Stimulated activated CD4-positive, alpha-beta T cell treated with anti-CD3 and anti-CD28 coated beads, Interleukin-2, amount 100 ng/mL, for 4 hours (primary cell): Measurements from ENCODE around the gene IRF1.
A peak's percentile ranks its signal among the peaks of the same experiment; 100 is the strongest.
"Not testable (repeated sequence)": the region's sequence is repeated elsewhere in the genome, so short reads cannot be mapped to it uniquely, and the experiment has no call there.

Experiments
- DNase-seq: peaks from one replicate; pipeline ENCODE4 v3.0.0-alpha.2; 2020; ENCODE audit warnings: low read depth

The IRF1 gene

GRCh38 chr5:132438267-132438645 is 52.3 kb downstream of the IRF1 start:
- DNase-seq, result not testable (repeated sequence)

GRCh38 chr5:132437604-132438266 is 52.8 kb downstream of the IRF1 start:
- DNase-seq, result peak; percentile 62

GRCh38 chr5:132436936-132437335 is 53.6 kb downstream of the IRF1 start:
- no peak for DNase-seq

GRCh38 chr5:132435886-132436285 is 54.7 kb downstream of the IRF1 start:
- no peak for DNase-seq

DNA sequence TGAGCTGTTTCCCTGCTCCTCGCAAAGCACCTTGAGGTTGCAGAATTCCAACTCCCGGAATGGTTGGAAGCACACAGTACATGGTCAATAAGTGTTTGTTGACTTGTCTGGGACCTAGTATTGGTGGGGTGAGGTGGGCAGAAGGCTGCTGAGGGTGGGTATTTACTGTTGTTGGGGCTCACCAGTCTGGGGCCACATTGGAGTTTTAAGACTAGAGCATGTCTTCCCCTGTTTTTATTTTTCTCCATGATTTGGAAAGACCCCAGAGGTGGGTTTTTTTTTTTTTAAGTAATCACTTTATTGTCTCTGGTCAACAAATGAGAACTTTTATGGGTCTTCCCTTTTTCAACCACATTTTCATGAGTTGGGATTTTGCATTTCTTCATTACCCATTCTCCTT is 55.1 kb downstream of the IRF1 start:
- DNase-seq, result no peak

DNA sequence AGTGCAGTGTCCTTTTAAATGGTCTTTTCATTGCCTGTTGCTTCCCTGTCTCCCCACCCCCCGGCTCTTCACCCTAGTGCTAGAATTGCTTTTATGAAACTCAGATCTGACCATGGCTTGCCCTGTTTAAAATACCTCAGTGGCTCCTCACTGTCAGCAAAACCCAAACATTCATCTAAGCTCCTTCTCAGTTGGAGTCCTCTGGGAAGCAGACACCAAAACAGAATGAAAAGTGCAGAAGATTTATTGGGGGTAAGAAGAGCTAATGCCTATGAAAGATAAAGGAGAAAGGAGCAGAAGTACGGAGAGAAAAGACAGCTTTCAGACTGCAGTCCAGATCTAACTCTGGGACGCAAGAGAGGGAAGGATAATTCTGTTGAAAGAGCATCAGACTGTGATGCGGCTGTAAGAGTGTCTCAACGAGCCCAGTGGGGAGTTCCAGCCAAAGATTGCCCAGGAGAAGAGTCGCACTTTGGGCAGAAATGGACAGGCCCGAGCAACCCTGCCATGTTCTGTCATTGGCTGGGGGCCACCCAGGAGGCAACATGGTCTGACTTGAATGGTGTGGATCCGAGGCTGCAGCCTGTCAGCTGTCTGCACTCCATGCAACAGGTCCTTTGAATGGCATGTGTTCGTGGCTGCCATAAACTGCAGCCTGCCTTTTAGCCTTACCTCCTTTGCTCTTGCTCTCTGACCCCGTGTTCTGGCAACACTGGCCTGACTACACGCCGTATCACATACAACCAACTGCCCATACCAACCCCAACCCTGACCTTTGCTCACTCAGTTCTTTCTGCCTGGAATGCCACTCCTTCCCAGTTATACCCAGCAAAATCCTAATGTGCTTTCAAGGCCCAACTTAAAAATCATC is 55.9 kb downstream of the IRF1 start:
- DNase-seq, result no peak

GRCh38 chr5:132433141-132433540 is 57.4 kb downstream of the IRF1 start:
- DNase-seq, result no peak

GRCh38 chr5:132431632-132432031 is 58.9 kb downstream of the IRF1 start:
- no peak for DNase-seq
